Endothelial cell of umbilical vein (primary cell): Measurements from ENCODE around the gene ACLY. TPM values are rescaled to one million over a fixed set of nuclear protein-coding genes. Genes with fewer than 3 reads are reported as not detected.

Experiments used
- BruUV-seq: library from RNA; stranded (reverse); fragments of 400-500 nt; replicated peaks from 2 replicates; lab custom pipeline; 2021; lab: Mats Ljungman, UMichigan
- CTCF ChIA-PET: fragments of 300-600, 350-600 bp; sonication (Branson Sonifier 250); formaldehyde crosslinking; loops from one replicate; lab custom pipeline; 2021; ENCODE audit warnings: antibody characterized with exemption, inconsistent platforms; lab: Charles Lee
- POLR2A ChIA-PET: fragments of 300-600, 350-600 bp; sonication (Branson Sonifier 250); formaldehyde crosslinking; loops from one replicate; lab custom pipeline; 2021; ENCODE audit warnings: antibody characterized with exemption, inconsistent platforms; lab: Charles Lee
- DNase-seq: peaks from one replicate; pipeline ENCODE4 v3.0.0-alpha.2; 2011; ENCODE audit warnings: low read depth, low spot score
- FAIRE-seq: peaks from 2 replicates; lab custom pipeline; 2011; peaks lifted over from hg19 to GRCh38; lab: Jason Lieb, UNC
- H2AFZ ChIP-seq: 2 replicates; pipeline ENCODE4 v1.6.0; 2012; ENCODE audit warnings: low read depth, low read length, control low read depth, inconsistent platforms
- H3K27ac ChIP-seq: 2 replicates; pipeline ENCODE4 v1.5.1; 2011; ENCODE audit warnings: low read depth, mild to moderate bottlenecking, control low read depth, low read length, moderate library complexity; ENCODE audit not compliant: insufficient read depth
- H3K27me3 ChIP-seq, 2 experiments: 2 replicates each; pipeline versions ENCODE4 v1.6.0 to v1.6.1; 2011; ENCODE audit warnings: low read length in 2 of 2, mixed read lengths in 1 of 2; ENCODE audit not compliant: control insufficient read depth in 2 of 2, insufficient read depth in 2 of 2
- H3K36me3 ChIP-seq, 2 experiments: 2 replicates in 1 of 2; 3 replicates in 1 of 2; pipeline ENCODE4 v1.5.1; 2011; ENCODE audit warnings: low read length in 2 of 2, mild to moderate bottlenecking in 1 of 2, moderate library complexity in 1 of 2; ENCODE audit not compliant: control insufficient read depth in 2 of 2, insufficient read depth in 2 of 2; ENCODE audit errors: extremely low read depth in 1 of 2
- H3K4me1 ChIP-seq: 3 replicates; pipeline ENCODE4 v1.5.1; 2011; ENCODE audit warnings: mild to moderate bottlenecking, low read length; ENCODE audit not compliant: control insufficient read depth, insufficient read depth; ENCODE audit errors: extremely low read depth
- H3K4me2 ChIP-seq: 2 replicates; pipeline ENCODE4 v1.6.1; 2011; ENCODE audit warnings: low read length, control low read depth, mixed read lengths; ENCODE audit not compliant: insufficient read depth
- H3K4me3 ChIP-seq, 3 experiments: fragments of 200-600 bp in 1 of 3; sonication (generic), shearing (Covaris generic) in 1 of 3; replicated peaks in 1 of 3; 2 replicates each; pipeline ENCODE4 v1.5.1; 2011 to 2016; ENCODE audit warnings: control low read depth in 3 of 3, low read length in 3 of 3, mild to moderate bottlenecking in 2 of 3, inconsistent platforms in 1 of 3, low read depth in 1 of 3, moderate library complexity in 1 of 3; ENCODE audit not compliant: insufficient read depth in 1 of 3
- H3K79me2 ChIP-seq: 2 replicates; pipeline ENCODE4 v1.6.0; 2012; ENCODE audit warnings: low read length, inconsistent platforms; ENCODE audit not compliant: control insufficient read depth, insufficient read depth
- H3K9ac ChIP-seq: replicated peaks from 2 replicates; pipeline ENCODE3; 2011; ENCODE audit warnings: low read length, control low read depth; ENCODE audit not compliant: insufficient read depth; ENCODE audit errors: extremely low read depth
- H3K9me1 ChIP-seq: replicated peaks from 3 replicates; pipeline ENCODE4 v1.6.0; 2011; ENCODE audit warnings: mild to moderate bottlenecking, low read length; ENCODE audit not compliant: control insufficient read depth, insufficient read depth; ENCODE audit errors: extremely low read depth
- H3K9me3 ChIP-seq: replicated peaks from 2 replicates; pipeline ENCODE4 v1.5.1; 2012; ENCODE audit warnings: low read length, inconsistent platforms; ENCODE audit not compliant: control insufficient read depth, insufficient read depth
- H4K20me1 ChIP-seq: replicated peaks from 2 replicates; pipeline ENCODE3; 2011; ENCODE audit warnings: mild to moderate bottlenecking, low read length; ENCODE audit not compliant: control insufficient read depth, insufficient read depth; ENCODE audit errors: extremely low read depth
- EZH2 ChIP-seq: IDR thresholded peaks from 2 replicates; pipeline ENCODE4 v1.6.1; 2012; ENCODE audit warnings: borderline replicate concordance, low read depth, mild to moderate bottlenecking, moderate library complexity, low read length, inconsistent platforms; ENCODE audit not compliant: severe bottlenecking
- FOS ChIP-seq: IDR thresholded peaks from 2 replicates; pipeline ENCODE4 v1.6.1; 2011; ENCODE audit warnings: mild to moderate bottlenecking, low read length, moderate library complexity, borderline replicate concordance; ENCODE audit not compliant: insufficient read depth
- GATA2 ChIP-seq: IDR thresholded peaks from 2 replicates; pipeline ENCODE4 v1.7.0; 2011; ENCODE audit warnings: low read depth, mild to moderate bottlenecking, moderate library complexity, mixed read lengths, low read length; ENCODE audit not compliant: insufficient read length, insufficient read depth
- JUN ChIP-seq: IDR thresholded peaks from 2 replicates; pipeline ENCODE4 v1.6.1; 2011; ENCODE audit warnings: borderline replicate concordance, low read depth; ENCODE audit not compliant: insufficient read length, insufficient read depth
- MYC ChIP-seq: IDR thresholded peaks from one replicate; pipeline ENCODE4 v1.6.1; 2011; ENCODE audit warnings: mild to moderate bottlenecking, low read depth, low read length
- POLR2A ChIP-seq: IDR thresholded peaks from 2 replicates; pipeline ENCODE4 v1.6.1; 2012; ENCODE audit warnings: low read depth, mild to moderate bottlenecking, control low read depth, low read length
- dilution Hi-C: fragments of 300-500 bp; cut with MboI; formaldehyde crosslinking; loops from one replicate; pipeline ENCODE4 v1.15.0; 2019; ENCODE audit warnings: low sequenced_read_pairs; ENCODE audit not compliant: extremely low pct_ligation_motif_present
- intact Hi-C: fragments of 100-400 bp; cut with micrococcal nuclease; formaldehyde crosslinking; loops from one replicate; pipeline ENCODE4 v1.10.0; 2022
- polyA plus RNA-seq, 4 experiments: library from polyadenylated mRNA; depleted of rRNA in 3 of 4; stranded (reverse) in 3 of 4; unstranded in 1 of 4; fragments of >200 nt; gene quantifications; 2 replicates each; pipeline versions ENCODE4 v1.2.1 to v1.2.3, GENCODE V29; 2011 to 2012; ENCODE audit warnings: missing spikeins in 1 of 4
- total RNA-seq: library from RNA; stranded (reverse); gene quantifications from 2 replicates; pipeline ENCODE4 v1.2.3, GENCODE V29; 2021
- TF ChIP-seq, protein P1 (sequence below): IDR thresholded peaks from 2 replicates; pipeline ENCODE4 v1.6.1; 2011; ENCODE audit not compliant: insufficient read depth, insufficient read length
- TF ChIP-seq, protein P2 (sequence below), 2 donors: IDR thresholded peaks; 1 replicate in 1 of 2; 2 replicates in 1 of 2; pipeline ENCODE4 v1.5.1; 2011; ENCODE audit warnings: low read length in 2 of 2, mild to moderate bottlenecking in 2 of 2, moderate library complexity in 2 of 2, control low read depth in 1 of 2, inconsistent platforms in 1 of 2, low read depth in 1 of 2; ENCODE audit not compliant: insufficient read depth in 1 of 2; ENCODE audit errors: extremely low read depth in 1 of 2

The ACLY gene
- total and polyA plus RNA-seq, 2 donors (not counting 3 experiments of a cell fraction or from before 2014, with no cell fraction given), result 174 to 324 TPM

DNA sequence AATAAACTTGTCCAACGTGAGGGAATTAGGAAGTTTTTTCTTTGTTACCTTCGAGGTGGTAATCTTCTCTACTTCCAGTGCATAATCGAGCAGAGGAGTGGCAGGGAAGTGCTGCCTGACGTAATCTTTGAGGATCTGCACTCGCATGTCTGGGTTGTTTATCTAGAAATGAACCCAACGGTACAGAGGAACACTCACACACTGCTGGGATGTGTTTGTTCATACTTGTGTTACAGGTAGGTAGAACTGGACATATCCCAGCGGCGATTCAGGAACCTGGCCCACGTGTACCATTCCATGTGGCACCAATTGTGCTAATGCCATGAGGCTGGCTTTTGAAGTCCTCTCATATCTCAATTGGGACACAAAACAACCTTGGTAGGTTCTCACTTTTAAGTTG, 49.3 kb downstream of the ACLY start:
- BruUV-seq, result no TSS peak
- no peak overlapping the region for H3K4me3 ChIP-seq
- no peak overlapping the region for H2AFZ ChIP-seq
- H3K4me2 ChIP-seq, result no peak overlapping the region
- TF ChIP-seq, protein P1, sequence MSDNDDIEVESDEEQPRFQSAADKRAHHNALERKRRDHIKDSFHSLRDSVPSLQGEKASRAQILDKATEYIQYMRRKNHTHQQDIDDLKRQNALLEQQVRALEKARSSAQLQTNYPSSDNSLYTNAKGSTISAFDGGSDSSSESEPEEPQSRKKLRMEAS, result no peak
- no peak for TF ChIP-seq GATA2
- no peaks in the 10 kb centered on the region for H4K20me1 ChIP-seq
- ChIA-PET POLR2A (no interaction called here), CTCF (no interaction called here)
- peaks cover 35 to 41% of the 10 kb centered on the region in 2 experiments for H3K36me3 ChIP-seq
- no peaks in the 10 kb centered on the region for H3K9me3 ChIP-seq
- H3K79me2 ChIP-seq, result peaks cover 3% of the 10 kb centered on the region
- no peaks in the 10 kb centered on the region for H3K9me1 ChIP-seq
- H3K27ac ChIP-seq, result no peak overlapping the region
- dilution Hi-C loops, result no loop called here
- H3K27me3 ChIP-seq, result no peaks in the 10 kb centered on the region
- peaks cover under 1% of the 10 kb centered on the region for H3K4me1 ChIP-seq
- H3K9ac ChIP-seq, result no peak overlapping the region
- intact Hi-C loops, result no loop called here
- FAIRE-seq (no peak), DNase-seq (no peak)

DNA sequence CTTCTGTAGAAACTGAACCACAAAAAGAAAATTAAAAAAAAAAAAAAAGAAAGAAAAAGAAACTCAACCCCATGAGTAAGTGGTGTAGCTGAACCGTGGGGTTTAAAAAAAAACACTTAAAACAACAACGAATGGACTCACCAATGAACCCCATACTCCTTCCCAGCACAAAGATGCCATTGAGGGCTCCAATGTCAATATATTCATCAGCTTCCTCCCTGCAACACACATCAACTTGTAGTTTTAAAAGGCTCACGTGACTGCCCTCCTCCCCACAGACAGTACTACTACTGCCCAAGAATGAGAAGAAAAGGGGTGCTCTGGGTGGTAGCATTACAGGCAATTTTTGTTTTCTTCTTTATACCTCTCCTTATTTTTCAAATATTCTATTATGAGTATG, 50.2 kb downstream of the ACLY start:
- Histone ChIP-seq H3K4me1 (peaks cover 9% of the 10 kb centered on the region), H3K27ac (no peak overlapping the region), H3K4me2 (no peak overlapping the region), H3K9me1 (no peaks in the 10 kb centered on the region), H4K20me1 (no peaks in the 10 kb centered on the region), H3K9ac (no peak overlapping the region), H3K9me3 (no peaks in the 10 kb centered on the region), H2AFZ (no peak overlapping the region), H3K4me3 (no peak overlapping the region), H3K36me3 (peaks cover 31 to 34% of the 10 kb centered on the region in 2 experiments), H3K27me3 (no peaks in the 10 kb centered on the region), H3K79me2 (peaks cover 11% of the 10 kb centered on the region)
- no TSS peak for BruUV-seq
- no peak for FAIRE-seq
- ChIA-PET POLR2A (no interaction called here), CTCF (no interaction called here)
- no peak for DNase-seq
- TF ChIP-seq FOS, result no peak
- no peak for TF ChIP-seq GATA2
- TF ChIP-seq, protein P2, sequence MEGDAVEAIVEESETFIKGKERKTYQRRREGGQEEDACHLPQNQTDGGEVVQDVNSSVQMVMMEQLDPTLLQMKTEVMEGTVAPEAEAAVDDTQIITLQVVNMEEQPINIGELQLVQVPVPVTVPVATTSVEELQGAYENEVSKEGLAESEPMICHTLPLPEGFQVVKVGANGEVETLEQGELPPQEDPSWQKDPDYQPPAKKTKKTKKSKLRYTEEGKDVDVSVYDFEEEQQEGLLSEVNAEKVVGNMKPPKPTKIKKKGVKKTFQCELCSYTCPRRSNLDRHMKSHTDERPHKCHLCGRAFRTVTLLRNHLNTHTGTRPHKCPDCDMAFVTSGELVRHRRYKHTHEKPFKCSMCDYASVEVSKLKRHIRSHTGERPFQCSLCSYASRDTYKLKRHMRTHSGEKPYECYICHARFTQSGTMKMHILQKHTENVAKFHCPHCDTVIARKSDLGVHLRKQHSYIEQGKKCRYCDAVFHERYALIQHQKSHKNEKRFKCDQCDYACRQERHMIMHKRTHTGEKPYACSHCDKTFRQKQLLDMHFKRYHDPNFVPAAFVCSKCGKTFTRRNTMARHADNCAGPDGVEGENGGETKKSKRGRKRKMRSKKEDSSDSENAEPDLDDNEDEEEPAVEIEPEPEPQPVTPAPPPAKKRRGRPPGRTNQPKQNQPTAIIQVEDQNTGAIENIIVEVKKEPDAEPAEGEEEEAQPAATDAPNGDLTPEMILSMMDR (IDR thresholded peaks at IDR 0.05; ENCODE audit: extremely low read depth in 1 of 2, insufficient read depth in 1 of 2, low read depth in 1 of 2, low read length in 2 of 2), result no peak
- TF ChIP-seq MYC, result no peak
- TF ChIP-seq POLR2A, result no peak
- no peak for TF ChIP-seq EZH2
- no peak for TF ChIP-seq JUN
- dilution Hi-C loops, result no loop called here
- intact Hi-C loops, result no loop called here
